Measurements from ENCODE around the gene SNRPD2. TPM values are rescaled to one million over a fixed set of nuclear protein-coding genes. Genes with fewer than 3 reads are reported as not detected.

SNRPD2 gene
- 773 to 1,010 TPM (median 799 TPM) in 5 replicates for total RNA-seq (2022; extraction: Qiagen RNA extraction; ENCODE audit: low read depth)

GRCh38 chr19:45691516-45692186 is at the start of gene SNRPD2:
Gene SNRPD2 (minus strand): TSS chr19:45691953. CDS start chr19:45691888, 65 bp downstream.

GRCh38 chr19:45733160-45733810 is 41.5 kb upstream of the SNRPD2 start, which contains the start of gene MEIOSIN:
Gene MEIOSIN (plus strand): TSS chr19:45733439. CDS start chr19:45735377, 1,938 bp downstream.

GRCh38 chr19:45730368-45731288 is 38.9 kb upstream of the SNRPD2 start, which contains the start of gene FBXO46:
Gene FBXO46 (minus strand): TSS chr19:45730896. CDS start chr19:45713495, 17,401 bp downstream.

GRCh38 chr19:45692187-45693105 is 693 bp upstream of the SNRPD2 start, which contains the start of gene QPCTL:
Gene QPCTL (plus strand): TSS chr19:45692666. CDS start chr19:45692704, 38 bp downstream.

GRCh38 chr19:45667620-45668341 is 24.0 kb downstream of the SNRPD2 start, which contains the start of gene GIPR:
Gene GIPR (plus strand): TSS chr19:45668221. CDS start chr19:45669521, 1,300 bp downstream.

GRCh38 chr19:45638930-45639729 is 52.6 kb downstream of the SNRPD2 start, which contains the start of gene EML2:
Gene EML2 (minus strand): TSS chr19:45639397. CDS start chr19:45639376, 21 bp downstream.

Other genes starting within 250 kb of the SNRPD2 start
- 14.6 to 21.8 TPM (median 17.2 TPM) in 5 replicates for gene FOSB, start 224.0 kb downstream of the SNRPD2 start, total RNA-seq (2022; extraction: Qiagen RNA extraction; ENCODE audit: low read depth)
- 8.8 to 12.4 TPM (median 9.7 TPM) in 5 replicates for gene RTN2, start 194.9 kb downstream of the SNRPD2 start, total RNA-seq (2022; extraction: Qiagen RNA extraction; ENCODE audit: low read depth)
- gene PPM1N, start 193.5 kb downstream of the SNRPD2 start, total RNA-seq (2022; extraction: Qiagen RNA extraction; ENCODE audit: low read depth), result 6.2 to 8.0 TPM (median 7.0 TPM) in 5 replicates
- gene VASP, start 184.5 kb downstream of the SNRPD2 start, total RNA-seq (2022; extraction: Qiagen RNA extraction; ENCODE audit: low read depth), result 110 to 143 TPM (median 134 TPM) in 5 replicates
- gene OPA3, start 107.2 kb downstream of the SNRPD2 start, total RNA-seq (2022; extraction: Qiagen RNA extraction; ENCODE audit: low read depth), result 11.8 to 17.6 TPM (median 14.7 TPM) in 5 replicates
- 0.07 to 0.21 TPM (median 0.14 TPM) in 4 of 5 replicates, not detected in the other for gene GPR4, start 89.7 kb downstream of the SNRPD2 start, total RNA-seq (2022; extraction: Qiagen RNA extraction; ENCODE audit: low read depth)
- 20.3 to 23.8 TPM (median 21.3 TPM) in 5 replicates for gene EML2, start 52.6 kb downstream of the SNRPD2 start, total RNA-seq (2022; extraction: Qiagen RNA extraction; ENCODE audit: low read depth)
- 2.3 to 3.8 TPM (median 2.6 TPM) in 5 replicates for gene GIPR, start 23.7 kb downstream of the SNRPD2 start, total RNA-seq (2022; extraction: Qiagen RNA extraction; ENCODE audit: low read depth)
- gene QPCTL, start 713 bp upstream of the SNRPD2 start, total RNA-seq (2022; extraction: Qiagen RNA extraction; ENCODE audit: low read depth), result 6.9 to 10.7 TPM (median 9.5 TPM) in 5 replicates
- gene FBXO46, start 38.9 kb upstream of the SNRPD2 start, total RNA-seq (2022; extraction: Qiagen RNA extraction; ENCODE audit: low read depth), result 7.2 to 12.3 TPM (median 9.9 TPM) in 5 replicates
- gene MEIOSIN, start 41.5 kb upstream of the SNRPD2 start, total RNA-seq (2022; extraction: Qiagen RNA extraction; ENCODE audit: low read depth), result 0.06 to 0.10 TPM (median 0.08 TPM) in 3 of 5 replicates, not detected in the others
- gene SIX5, start 77.3 kb upstream of the SNRPD2 start, total RNA-seq (2022; extraction: Qiagen RNA extraction; ENCODE audit: low read depth), result 19.1 to 34.9 TPM (median 27.8 TPM) in 5 replicates
- 34.3 to 53.0 TPM (median 48.1 TPM) in 5 replicates for gene DMPK, start 90.5 kb upstream of the SNRPD2 start, total RNA-seq (2022; extraction: Qiagen RNA extraction; ENCODE audit: low read depth)
- 21.9 to 41.9 TPM (median 34.3 TPM) in 5 replicates for gene DMWD, start 100.9 kb upstream of the SNRPD2 start, total RNA-seq (2022; extraction: Qiagen RNA extraction; ENCODE audit: low read depth)
- 0.03 TPM in 1 of 5 replicates, not detected in the others for gene RSPH6A, start 123.4 kb upstream of the SNRPD2 start, total RNA-seq (2022; extraction: Qiagen RNA extraction; ENCODE audit: low read depth)
- 54.6 to 80.7 TPM (median 76.2 TPM) in 5 replicates for gene SYMPK, start 171.2 kb upstream of the SNRPD2 start, total RNA-seq (2022; extraction: Qiagen RNA extraction; ENCODE audit: low read depth)
- gene FOXA3, start 172.4 kb upstream of the SNRPD2 start, total RNA-seq (2022; extraction: Qiagen RNA extraction; ENCODE audit: low read depth), result 0.58 to 1.1 TPM (median 0.81 TPM) in 5 replicates
- 21.6 to 38.9 TPM (median 35.1 TPM) in 5 replicates for gene IRF2BP1, start 194.2 kb upstream of the SNRPD2 start, total RNA-seq (2022; extraction: Qiagen RNA extraction; ENCODE audit: low read depth)
- 5.9 to 11.3 TPM (median 9.3 TPM) in 5 replicates for gene MYPOP, start 210.7 kb upstream of the SNRPD2 start, total RNA-seq (2022; extraction: Qiagen RNA extraction; ENCODE audit: low read depth)
- gene NANOS2, start 222.8 kb upstream of the SNRPD2 start, total RNA-seq (2022; extraction: Qiagen RNA extraction; ENCODE audit: low read depth), result not detected in 5 replicates